NCI-H524 (cell line): ENCODE measurements around the gene SMPD1.

Experiments
- DNase-seq, 2 experiments: peaks; one replicate each; lab custom pipeline; 2025; lab: John Stamatoyannopoulos, UW

The SMPD1 gene

GRCh38 chr11:6414874-6415328 is 24.6 kb downstream of the SMPD1 start:
- DNase-seq, result no peak

- DNase-seq, result no peak
Observed at GRCh38 chr11:6415797-6416196, 25.5 kb downstream of the SMPD1 start.

DNA sequence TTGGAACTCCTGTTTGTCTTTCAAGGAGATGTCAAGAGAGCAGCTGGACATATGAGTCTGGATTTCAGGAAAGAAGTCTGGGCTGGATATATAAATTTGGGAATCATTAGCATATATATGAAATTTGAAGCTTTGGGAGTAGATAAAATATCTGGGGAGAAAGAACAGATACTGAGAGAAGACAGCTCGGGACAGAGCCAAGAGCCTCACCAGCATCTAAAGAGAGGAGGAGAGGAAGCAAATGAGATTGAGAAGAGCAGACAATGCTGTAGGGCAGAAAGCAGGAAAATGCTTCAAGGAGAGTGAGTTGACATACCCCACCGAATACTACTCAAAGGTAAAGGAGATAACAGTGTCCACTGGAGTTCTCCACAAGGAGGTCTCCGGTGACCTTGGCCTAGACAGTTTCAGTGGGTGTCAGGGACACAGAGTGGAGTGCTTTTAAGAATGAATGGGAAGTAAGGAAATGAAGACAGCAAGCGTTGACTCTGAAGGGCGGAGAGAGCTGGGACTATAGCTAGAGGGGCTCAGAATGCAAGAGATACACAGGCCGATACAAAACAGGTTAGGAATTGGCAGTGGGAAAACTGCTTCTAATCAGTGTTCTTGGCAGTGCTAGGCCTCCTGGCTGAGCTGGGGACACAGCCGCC is 27.8 kb downstream of the SMPD1 start:
- DNase-seq, result peak in 1 of 2 experiments; percentile 25

DNA sequence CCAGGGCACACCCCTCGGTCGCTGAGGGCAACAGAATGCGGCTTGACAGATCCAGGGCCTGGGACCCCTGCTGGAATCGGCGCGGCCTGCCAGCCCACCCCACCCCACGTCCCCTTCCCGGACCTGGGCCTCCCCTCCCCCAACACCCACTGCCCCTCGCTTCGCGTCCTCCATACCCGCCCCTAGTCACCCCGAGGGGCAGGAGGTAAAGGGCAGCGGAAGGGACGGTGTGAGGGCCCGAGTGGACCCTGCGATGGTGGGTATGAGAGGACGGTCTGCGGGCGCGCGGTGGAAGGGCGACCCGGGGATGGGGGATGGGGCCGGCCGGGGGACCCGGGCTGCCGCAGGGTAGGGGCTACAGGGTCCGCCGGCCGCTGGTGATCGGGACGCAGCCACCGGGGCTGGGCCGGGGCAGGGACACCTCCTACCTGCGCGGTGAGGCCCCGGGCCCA is 28.3 kb downstream of the SMPD1 start:
- DNase-seq, result no peak

DNA sequence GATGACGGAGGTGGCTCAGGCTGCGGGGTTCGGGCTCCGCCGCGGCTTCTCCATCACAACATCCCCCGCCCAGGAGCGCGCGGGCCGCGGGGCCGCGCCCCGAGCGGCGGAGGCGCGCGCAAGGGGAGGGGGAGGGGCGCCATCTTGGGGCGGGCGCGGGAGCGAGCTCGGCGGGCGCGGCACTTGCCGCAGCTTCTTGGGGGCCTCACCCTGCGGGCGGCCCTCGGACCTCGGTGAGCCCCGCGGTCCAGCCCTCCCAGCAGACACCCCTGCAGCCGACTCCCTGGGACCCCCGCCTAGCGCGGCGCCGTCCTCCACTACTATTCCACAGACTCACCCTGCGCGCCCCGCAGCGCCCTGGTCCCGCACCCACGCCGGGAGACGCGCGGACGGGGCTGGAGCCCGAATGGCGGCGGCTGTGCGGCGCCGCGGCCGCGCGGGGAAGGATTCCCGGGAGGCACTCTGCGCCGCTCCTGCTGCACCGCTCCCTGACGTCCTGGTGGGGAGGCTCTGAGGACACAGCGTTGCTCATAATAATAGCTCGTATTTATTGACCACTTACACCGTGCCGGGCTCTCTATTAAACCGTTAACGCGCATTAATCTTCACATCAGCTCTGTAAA is 28.8 kb downstream of the SMPD1 start, which contains the start of gene APBB1:
Gene APBB1, minus strand, starts transcription at position 86 of the 623 bp plus-strand sequence. CDS start 7,747 bp downstream, outside the sequence.
- peak; percentile 52 to 68 for DNase-seq

GRCh38 chr11:6420677-6421076 is 30.4 kb downstream of the SMPD1 start:
- no peak for DNase-seq

DNA sequence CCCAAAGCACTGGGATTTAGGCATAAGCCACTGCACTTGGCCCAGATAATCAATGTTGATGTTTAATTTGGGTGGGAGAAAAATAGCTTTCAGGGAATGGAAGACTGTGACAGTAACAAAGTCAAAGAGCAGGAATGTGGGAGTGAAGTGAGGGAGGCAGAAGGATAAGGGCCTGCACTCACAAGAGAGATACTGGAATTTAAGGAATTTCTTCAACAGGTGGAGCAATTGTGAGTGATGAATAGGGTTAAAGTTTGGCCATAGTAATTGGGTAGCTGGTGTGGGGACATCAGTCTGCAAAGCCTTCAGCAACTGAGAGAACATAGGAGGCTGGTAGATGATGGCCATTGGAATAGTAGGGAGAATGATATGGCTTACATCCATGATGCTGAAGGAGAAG is 37.2 kb downstream of the SMPD1 start:
- no peak for DNase-seq

DNA sequence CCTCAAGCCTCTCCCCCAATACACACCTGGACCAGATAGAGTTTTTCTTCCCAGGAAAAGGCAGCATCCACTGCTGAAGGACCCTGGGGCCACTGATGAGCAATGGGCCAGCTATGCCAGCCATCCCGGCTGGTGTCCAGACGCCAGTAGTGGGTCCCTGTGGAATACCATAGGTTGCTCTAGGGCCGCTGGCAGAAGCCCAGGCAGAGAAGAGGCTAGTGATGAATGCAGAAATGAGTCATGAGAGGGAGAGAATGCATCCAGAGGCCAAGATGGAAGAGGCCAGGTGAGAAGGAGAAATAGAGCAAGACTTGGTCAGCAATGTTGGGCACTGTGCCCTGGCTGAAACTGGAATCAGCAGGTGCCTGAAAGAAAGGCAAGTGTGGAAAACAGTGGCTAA is 41.6 kb downstream of the SMPD1 start:
- DNase-seq, result no peak

DNA sequence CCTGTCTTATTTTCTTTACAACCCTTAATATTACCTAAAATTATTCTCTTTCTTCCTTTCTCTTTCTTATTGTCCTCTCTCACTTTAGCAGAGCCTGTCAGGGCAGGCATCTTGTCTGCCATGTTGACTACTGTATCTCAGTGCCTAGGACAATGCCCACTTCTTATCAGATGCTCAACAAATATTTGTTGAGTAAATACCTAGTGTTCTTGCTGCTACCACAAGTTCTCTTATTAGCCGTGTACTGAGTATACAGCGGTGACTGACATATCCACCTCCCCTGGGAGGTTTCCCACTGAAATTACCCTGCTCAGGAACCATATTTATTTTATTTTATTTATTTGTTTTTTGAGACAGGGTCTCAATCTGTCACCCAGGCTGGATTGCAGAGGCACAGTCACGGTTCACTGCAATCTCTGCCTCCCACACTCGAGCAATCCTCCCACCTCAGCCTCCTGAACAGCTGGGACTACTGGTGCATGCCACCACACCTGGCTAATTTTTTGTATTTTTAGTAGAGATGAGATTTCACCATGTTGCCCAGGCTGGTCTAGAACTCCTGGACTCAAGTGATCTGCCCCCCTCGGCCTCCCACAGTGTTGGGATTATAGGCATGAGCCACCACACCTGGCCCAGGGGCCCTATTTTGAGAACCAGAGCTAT is 43.9 kb downstream of the SMPD1 start:
- DNase-seq, result no peak

- no peak for DNase-seq
Observed at GRCh38 chr11:6437423-6437822, 47.1 kb downstream of the SMPD1 start.

DNA sequence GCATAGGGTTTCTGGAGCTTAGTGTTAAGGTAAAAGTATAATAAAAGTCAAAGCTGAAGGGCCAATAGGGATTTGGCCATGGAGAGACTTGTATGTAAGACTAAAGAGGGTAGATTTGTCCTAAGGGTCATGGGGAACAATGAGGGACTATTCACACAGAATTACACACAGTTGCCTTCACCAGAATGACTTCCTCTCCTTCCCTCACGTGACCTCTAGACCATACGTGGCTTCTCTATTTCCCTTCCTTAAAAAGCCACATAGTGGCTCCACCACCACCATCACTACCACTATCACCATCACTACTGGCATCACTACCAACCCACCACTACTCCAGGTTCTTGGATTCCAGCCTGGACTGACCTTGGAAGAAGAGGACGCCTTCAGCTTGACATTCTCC is 47.7 kb downstream of the SMPD1 start:
- DNase-seq, result no peak

- DNase-seq, result peak in 1 of 2 experiments; percentile 49
Observed at GRCh38 chr11:6438979-6439571, 48.8 kb downstream of the SMPD1 start.

DNA sequence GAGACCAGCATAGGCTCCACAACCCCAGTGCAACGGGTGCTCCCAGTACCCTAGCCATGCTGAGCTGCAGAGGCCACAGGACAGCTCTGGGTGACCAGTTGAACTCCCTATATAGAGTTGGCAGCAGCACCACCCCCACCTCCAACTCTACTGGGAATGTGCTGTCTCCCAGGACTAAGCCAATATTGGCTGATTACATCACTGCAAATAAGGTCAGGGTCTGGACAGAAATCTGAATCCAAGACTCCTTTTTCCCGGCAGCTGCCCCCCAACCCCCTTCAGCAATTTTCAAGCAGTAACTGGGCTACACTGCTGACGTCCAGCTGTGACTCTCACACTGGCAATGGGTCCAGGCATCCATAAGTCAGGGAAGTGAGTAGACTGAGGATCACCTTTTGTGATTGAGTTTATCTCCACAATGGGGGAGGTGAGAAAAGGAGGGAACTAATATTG is 50.7 kb downstream of the SMPD1 start, which contains the start of gene HPX:
Gene HPX, minus strand, starts transcription at position 82 of the 453 bp plus-strand sequence. Its CDS starts 24 bp downstream, at position 58.
- no peak for DNase-seq

GRCh38 chr11:6442441-6442840 is 52.2 kb downstream of the SMPD1 start:
- no peak for DNase-seq

- DNase-seq, result peak; percentile 1 to 25
Observed at GRCh38 chr11:6443269-6444003, 53.2 kb downstream of the SMPD1 start.
